Nucleus accumbens (tissue), 56 donors: Measurements from ENCODE around the gene SGCD.
A peak's percentile ranks its signal among the peaks of the same experiment; 100 is the strongest.

Experiments used
- DNase-seq, 56 donors: peaks; one replicate each; lab custom pipeline; 2025; lab: John Stamatoyannopoulos, UW

Gene SGCD

DNA sequence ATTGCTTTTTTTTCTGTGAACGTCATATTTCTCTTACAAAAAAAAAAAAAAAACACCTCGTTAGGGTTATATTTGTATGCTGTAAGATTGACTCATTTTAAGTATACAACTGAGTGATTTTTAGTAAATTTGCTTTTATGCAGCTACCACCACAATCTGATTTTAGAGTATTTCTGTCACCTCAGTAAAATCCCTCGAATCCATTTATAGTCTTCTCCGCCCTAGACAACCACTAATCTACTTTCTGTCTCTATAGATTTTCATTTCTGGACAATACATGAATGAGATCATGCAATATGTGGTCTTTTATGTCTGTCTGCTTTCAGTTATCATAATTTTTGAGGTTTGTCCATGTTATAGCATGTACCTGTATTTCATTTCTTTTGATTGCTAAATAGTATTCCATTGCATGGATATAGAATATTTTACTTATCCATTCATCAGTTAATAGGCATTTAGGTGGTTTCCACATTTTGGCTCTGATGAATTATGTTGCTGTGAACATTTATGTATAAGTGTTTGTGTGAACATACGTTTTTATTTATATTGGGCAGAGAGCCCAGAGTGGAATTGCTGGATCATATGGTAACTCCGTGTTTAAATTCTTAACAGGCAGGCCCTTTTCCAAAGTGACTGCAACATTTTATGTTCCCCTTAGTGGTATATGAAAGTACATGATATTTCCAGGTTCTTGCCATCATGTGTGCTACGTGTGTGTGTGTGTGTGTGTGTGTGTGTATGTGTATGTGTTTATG lies 171.4 kb downstream of the SGCD start:
- DNase-seq, result no peak

DNA sequence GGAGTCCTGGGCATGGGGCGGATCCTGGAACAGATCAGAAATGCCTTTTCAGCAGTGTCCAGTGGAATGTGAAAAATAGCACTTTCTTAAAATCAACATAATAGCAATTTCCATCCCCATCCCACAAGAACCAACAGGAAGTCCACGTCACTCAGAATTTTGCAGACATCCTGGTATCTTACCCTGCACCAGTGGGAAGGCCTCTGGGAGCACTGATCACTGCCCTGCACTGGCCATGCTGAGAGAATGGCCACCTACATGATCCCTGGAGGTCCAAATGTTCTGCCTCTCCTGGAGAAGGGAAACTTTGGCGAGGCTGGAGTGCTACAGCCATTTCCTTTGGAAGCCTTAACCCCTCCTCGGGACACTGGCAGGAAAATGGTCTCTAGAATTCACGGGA lies 173.8 kb downstream of the SGCD start:
- no peak for DNase-seq

DNA sequence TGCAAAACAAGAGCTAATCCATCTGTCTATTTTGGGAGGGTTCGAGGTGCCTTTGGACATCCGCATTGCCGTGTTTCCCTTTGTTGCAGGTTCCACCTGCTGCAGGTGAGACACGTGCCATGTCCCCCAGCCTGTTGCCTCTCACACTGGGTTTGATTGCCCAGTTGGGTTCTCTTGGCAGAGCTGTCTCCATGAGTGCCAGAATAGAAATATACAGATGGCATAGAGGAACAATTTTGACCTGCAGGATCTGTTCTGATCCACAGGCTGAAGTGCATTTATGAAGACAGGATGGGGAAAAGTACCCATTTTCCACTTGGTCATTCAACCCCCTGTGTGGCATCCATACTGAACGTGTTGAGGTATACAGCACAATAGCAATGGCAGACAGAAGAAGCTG lies 178.1 kb downstream of the SGCD start:
- DNase-seq, result no peak

DNA sequence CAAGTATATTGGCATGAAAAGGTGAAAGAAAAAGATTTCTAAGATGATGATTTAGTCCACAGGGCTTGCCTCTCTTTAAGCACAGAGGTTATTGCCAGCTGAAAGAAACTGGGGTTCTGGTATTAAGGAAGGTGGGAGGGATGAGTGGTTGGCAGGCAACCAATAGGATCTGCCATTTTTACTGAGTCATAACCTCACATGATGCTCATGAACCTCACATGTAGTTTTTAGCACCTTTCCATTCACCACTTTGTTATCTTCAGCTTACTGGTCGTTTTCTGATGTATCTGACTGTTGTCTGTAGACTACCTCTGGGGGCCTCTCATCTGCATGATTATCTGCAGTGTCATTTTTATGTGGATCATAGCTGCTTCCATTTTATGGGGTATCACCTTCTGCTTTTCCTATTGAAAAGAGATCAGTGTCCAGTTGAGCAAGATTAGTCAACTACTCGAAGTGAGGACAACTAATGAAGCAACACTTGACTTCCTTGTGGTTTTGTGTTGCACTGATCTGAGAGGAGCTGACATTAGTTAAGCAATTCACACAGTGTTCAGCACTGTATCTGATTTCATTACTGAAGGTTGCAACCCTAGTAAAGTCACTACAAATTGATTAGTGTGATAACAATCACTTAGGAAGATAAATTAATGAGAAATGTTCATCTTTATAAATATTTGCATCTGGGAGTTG lies 186.3 kb downstream of the SGCD start:
- DNase-seq, result no peak

DNA sequence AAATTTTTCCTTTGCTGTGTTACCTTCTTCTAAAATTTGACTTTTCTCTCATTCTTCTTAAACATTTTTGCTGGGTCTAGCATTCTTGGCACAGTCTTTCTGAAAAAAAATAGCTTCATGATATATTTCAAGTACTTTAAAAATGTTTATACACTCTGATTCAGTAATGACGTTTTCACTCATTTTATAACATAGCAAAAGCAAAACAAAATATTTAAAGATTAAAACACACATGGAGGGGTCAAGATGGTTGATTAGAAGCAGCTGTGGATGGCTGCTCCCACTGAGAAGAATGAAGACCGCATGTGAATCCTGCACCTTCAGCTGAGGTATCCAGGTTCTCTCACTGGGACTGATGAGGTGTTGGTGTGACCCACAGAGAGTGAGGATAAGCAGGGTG lies 188.2 kb downstream of the SGCD start:
- no peak for DNase-seq

DNA sequence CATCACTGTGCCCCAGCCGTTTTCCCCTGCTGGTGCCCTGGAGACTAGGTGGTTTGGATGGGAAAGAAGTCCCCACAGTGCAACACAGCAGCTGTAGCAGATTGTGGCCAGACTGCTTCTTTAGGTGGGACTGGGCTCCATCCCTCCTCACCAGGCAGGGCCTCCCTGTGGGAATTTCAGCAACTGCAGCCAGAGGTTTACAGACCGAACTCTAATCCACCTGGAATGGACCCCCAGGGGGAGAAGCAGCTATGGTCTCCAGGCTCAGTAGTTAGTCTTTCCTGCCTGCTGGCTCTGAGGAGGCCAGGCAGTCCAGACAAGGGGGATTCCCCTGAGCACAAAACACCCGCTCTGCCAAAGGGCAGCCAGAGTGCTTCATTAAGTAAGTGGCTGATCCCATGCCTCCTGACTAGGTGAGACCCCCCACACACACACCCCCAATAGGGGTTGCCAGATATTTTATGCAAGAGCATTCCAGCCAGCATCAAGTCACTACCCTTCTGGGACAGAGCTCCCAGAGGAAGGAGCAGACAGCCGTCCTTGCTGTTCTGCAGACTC lies 188.9 kb downstream of the SGCD start:
- DNase-seq, result no peak

DNA sequence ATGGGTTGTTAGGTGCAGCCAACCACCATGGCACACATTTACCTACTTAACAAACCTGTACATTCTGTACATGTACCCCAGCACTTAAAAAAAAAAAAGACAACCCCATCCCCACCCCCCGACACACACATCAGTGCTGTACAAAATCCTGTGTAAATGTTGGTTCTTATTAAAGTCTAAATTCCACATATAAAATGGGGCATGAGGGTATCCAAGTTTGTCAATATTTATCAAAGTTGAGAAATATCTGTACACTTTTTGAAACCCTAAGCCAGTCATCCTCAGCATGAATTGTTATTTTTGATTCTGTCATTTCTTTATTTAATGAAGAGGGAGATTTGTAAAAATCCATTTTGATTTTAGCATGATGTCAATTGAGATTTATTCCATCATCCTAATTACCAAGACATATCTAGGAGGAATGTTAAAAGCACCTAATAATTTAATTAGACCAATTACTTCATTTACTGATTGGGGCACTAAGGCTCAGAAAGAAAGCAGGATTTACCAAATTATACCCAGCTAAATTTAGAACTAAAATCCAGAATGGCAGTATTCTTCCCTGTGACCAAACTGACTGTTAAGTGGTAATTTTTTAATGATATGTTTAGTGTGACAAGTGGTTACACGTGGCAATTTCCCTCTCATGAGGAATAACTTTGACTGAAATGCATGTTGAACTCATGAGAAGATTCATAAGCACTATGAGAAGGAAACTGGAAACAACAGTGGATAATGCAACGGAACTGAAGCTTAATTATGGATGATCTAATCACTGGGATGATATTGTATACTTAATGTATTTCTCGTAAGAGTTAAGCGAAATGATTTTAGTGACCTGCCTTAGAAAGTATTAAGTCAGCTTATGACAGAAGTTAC lies 195.9 kb downstream of the SGCD start:
- no peak for DNase-seq

DNA sequence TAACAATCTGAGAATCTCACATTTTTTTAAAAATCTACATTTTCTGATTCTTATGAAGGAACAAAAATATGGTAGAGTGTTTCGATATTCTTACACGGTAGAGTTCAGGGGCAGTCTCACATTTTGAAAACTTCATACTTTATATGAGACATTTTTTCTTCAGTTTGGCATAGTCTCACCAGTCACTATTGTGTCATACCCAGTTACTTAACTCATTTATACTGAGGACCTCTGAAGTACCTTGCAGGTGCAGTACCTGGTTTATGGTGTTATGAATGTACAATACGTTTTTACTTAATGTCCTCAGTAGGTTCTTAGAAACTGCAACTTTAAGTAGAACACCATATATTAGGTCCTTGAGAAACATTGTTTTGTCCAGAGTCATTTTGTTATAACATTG lies 196.6 kb downstream of the SGCD start:
- no peak for DNase-seq

DNA sequence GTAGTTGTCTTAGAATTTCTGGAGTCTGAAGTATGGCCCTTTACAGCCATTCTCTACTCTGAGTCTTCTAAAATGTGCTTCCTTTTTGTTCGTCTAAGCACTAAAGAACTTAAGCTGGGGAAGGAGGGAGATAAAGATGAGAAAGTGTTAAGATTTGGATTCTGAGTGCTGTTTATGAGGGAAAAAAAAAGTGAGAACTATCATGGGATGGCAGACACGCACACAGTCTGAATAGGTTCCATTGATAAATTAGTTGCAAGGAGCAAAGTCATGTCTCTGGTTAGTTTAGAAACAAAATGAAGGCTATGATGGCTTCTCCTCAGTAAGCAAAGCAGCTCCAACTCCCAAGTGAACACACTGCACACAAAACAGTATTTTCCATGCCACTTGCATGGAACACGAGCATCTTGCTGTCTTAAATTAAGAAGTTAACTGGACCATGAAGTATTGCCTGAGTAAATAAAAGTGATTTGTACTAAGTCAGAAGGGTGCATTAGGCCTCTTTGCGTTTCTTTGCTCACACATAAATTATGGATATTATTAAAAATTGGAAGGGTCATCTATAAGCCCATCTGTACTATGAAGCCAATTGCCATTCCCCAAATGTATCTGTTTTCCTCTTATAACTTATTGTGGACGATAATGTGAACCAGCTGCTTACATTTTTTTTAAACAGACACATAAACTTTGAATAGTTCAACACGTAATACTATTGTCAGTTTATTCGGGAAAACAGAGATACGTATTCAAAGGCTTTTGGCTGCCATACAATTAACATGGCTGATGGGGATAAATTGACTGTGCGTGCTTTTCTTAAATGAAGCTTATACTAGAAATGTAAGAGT lies 199.3 kb downstream of the SGCD start:
- DNase-seq, result no peak

DNA sequence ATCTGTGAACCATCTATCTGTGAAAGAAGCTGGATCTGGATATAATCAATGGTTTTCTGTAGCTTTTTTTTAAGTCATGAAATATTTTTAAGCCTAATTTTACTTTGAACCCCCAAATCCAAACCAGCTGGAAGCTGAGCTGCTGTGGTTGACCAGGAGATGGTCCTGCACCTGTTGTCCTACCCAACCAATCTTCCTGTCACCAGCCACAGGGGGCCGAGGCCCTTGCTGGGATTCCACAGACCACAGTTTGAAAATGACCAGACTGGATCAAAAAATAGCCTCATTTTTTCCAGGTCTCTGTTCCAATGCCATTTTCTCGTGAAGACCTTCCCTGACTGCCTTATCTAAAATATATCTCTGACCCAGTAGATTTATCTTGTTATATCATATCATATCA lies 200.6 kb downstream of the SGCD start:
- no peak for DNase-seq

DNA sequence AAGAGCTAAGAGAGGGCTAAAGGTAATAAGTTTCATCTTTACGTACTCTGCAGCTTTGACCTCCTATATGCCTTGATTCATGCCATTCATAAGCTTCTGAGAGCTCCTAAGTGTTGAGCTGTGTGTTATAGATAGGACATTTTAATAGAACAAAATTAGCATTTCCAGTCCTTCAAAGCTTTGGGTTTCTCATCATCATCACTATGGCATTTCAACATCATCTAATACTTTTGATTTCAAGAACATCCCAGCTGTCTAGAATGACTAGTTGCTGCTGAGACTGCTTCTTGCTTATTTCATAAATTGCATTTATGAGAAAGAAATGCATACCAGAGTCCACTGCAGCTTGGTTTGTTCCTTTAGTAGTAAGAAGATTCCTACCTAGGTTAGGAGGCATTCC lies 201.7 kb downstream of the SGCD start:
- no peak for DNase-seq

DNA sequence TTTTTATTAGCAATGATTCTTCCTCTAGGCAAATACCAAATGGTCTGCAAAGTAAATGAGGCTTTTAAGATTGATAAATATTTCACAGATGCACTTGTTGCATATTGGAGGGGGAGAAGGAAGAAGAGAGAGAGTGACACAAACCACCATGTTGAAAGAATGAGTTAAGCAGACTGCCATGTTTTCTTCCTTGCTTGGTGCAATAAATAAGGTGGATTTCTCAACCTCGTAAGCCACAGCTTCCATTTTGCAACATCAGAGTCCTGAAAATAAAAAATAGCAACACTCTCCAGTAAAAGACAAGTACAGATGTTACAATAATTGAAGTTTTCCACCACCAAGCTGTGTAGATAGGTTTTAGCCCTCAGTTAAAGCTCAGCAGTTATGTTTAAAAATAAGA lies 202.9 kb downstream of the SGCD start:
- DNase-seq, result no peak

DNA sequence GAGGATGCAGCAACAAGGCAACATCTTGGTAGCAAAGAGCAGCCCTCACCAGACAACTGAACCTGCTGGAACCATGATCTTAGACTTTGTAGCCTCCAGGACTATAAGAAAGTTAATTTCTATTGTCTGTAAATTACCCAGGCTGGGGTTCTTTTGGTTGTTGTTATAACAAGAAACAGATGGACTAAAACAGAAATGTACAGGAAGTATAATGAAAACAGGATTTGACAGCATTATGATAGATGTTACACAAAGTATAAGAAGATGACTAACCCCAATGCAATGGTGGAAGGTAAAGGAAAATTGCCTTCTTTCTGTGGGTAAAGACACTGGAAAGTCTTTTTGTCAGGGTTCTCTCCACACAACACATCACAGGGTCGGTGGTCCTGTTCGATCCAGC lies 204.2 kb downstream of the SGCD start:
- no peak for DNase-seq

DNA sequence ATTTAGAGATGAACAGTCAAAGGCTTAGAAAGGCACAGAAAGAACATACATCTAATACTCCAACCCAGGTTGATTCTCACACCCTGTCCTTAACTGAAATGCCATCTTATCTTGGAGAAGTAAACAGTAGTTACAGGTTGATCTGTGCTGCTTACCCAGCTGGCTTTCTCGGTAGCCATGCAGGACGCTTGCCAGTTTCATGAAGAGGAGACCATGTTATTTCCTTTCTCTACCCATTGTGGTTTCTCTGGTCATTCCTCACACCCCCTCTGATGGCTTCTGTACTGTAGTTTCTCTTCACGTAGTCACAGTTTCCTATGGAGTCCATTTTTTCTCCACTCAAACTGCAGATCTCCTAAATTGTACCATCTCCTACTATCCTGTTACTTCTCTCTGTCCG lies 206.0 kb downstream of the SGCD start:
- no peak for DNase-seq

DNA sequence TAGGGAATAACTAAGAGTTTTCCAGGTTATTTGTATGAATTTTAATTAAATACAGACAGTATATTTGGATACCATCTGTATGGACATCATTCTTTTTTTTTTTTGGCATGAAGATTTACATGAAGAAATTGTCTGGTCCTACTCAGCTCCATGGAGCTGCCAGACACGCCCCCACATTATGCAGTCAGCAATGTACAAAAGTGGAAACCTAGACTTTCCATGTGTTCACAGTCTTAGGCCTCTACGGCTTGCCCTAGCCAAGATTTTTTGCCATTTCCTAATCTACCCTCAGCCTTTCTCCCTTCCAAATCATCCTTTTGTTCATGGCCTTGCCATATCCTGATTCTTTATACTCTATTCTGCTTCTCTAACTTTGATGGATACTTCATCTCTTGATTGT lies 207.1 kb downstream of the SGCD start:
- DNase-seq, result no peak

DNA sequence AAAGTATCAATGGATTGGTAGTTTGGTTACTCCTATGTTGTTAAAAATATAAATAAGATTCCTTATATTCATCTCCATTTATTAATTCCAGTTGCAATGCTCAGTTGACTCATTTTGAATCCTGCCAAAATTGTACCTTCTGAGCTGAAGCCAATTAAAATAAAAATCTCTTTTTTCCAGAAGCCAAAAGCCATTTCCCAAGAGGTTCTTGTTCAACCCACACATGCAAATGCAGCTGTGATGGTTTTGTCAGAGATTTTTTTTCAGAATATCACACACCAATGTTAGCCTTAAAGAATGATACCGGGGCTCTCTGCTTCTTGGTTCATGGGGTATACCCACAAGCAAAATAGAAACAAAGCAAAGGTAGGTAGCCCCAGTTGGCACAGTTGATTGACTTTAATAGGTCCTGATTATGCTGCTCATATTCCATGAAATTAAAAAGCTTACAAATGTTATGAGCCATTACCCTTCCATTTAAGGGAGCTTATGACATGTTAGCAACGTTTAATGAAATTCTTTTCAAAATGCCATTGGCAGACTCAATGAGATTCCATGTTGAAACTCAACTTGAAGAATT lies 208.0 kb downstream of the SGCD start:
- peak in 1 of 56 donors; percentile 3 for DNase-seq

DNA sequence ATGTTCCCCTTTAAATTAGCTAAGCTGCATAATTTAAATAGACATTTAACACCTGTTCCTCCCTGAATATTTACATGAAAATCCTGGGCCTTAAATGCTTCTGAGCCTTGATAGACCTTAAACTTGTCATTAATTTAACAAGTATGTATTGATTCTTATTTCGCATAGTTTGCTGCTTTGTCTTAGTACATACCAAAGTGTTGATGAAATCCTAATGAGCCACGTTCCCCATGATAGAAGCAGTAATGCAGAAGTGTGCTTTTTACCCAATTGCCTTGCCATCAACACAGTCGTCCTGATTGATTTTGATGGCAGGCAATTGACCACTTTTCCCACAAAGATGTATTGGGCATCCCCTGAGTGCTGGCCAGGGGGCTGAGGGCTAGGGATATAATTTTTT lies 213.5 kb downstream of the SGCD start:
- DNase-seq, result no peak

DNA sequence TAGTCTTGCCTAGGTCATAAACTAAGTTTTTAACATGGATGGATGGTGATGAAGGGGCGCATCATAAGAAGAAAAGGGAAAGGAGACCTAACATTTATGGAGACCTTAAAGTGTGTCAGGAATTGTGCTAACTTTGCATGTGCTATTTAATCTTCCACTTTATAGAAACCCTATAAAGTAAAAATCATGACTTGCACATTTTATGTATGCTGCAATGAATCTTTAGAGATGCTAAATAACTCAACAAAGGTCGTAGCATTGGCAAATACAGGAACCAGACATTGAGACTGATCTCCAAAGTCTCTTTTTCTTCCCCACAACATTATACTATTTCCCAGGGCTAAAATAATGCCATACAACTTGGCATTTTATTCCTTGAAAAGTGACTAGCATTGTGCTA lies 214.6 kb downstream of the SGCD start:
- no peak for DNase-seq

DNA sequence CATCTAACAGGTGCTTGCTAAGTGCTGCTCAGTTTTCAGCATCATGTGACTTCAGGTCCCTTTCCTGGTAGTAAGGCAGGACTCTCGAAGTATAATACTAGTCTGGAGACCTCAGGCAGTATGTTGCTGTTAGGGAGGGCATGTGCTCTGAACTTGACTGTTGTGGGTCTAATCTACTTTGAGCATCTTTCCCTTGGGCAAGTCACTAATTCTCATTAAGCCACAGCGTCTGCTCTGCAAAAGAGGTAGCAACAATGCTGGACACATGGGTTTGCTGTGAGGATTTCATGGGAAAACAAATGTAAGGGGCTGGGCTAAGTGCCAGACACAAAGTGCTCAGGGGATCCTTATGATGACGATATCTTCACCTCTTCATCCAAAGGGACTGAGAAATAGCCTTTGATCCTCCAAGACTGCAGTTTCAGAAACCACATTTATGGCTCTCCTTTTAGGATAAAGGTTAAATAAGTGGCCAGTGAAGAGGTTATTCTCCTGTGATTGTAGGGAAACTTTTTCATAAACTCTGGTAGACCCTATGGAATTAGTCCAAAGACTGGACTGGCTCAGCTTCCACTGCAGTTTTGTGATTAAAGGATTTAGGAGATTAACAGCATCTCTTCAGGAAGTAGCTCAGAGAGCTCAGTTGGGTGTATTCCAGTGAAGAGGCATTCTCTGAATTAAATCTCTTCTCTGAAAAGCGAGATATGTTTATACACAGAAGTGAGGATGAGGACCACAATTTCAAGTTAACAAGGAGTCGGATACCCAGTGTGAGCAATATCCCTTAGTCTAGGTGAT lies 216.6 kb downstream of the SGCD start:
- DNase-seq, result no peak
